ENCODE results near the gene OR1J2.
"Not testable (repeated sequence)": the region's sequence is repeated elsewhere in the genome, so short reads cannot be mapped to it uniquely, and the experiment has no call there.

Gene OR1J2, protein sequence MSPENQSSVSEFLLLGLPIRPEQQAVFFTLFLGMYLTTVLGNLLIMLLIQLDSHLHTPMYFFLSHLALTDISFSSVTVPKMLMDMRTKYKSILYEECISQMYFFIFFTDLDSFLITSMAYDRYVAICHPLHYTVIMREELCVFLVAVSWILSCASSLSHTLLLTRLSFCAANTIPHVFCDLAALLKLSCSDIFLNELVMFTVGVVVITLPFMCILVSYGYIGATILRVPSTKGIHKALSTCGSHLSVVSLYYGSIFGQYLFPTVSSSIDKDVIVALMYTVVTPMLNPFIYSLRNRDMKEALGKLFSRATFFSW
- total RNA-seq: 0 reads per million in 2 experiments

DNA sequence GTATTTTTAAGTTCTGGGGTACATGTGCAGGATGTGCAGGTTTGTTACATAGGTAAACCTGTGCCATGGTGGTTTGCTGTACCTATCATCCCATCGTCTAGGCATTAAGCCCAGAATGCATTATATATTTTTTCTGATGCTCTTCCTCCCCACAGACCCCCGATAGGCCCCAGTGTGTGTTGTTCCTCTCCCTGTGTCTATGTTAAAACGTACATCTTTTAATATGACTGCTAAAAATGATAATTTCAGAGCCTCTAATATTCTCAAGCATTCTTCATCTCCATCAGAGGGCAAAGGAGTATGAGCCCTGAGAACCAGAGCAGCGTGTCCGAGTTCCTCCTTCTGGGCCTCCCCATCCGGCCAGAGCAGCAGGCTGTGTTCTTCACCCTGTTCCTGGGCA lies at the start of gene OR1J2:
OR1J2 (plus strand) TSS at position 301 of the 400 bp plus-strand sequence; CDS start at position 301, 0 bp downstream.
- no peak for DNase-seq (ENCODE audit: low read depth)

DNA sequence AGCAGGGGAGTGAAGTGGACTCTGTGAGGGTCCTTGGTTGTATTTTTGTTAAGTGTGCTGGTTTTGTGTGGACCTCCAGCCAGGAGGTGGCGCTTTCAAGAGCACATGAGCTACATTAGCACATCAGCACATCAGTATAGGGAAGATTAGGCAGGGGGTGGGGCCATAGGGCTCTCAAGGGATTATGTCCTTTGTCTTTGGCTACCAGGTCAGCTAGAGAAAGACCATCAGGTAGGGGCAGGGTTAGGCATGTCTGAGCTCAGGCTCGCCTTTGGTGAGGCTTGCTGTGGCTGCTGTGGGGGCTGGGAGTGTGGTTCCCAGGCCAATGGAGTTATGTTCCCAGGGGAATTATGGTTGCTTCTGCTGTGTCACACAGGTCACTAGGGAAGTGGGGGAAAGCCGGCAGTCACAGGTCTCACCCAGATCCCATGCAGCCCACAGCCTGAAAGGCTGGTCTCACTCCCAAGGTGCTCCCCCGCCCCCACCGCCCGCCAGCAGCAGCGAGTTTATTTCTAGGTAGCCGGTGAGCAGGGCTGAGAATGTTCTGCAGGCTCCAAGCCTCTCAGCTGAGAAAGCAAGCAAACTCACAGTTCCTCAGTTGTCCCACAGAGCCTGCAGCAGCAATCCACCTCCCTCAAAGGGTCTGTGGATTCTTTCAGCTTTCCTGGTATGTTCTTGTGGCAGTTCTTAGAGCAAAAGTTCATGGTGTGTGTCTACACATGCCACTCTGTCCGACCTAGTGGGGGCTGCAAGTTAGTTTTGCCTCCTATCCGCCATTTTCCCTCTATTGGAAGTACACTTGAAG lies 46.6 kb upstream of the OR1J2 start:
- DNase-seq (ENCODE audit: low read depth): no peak

DNA sequence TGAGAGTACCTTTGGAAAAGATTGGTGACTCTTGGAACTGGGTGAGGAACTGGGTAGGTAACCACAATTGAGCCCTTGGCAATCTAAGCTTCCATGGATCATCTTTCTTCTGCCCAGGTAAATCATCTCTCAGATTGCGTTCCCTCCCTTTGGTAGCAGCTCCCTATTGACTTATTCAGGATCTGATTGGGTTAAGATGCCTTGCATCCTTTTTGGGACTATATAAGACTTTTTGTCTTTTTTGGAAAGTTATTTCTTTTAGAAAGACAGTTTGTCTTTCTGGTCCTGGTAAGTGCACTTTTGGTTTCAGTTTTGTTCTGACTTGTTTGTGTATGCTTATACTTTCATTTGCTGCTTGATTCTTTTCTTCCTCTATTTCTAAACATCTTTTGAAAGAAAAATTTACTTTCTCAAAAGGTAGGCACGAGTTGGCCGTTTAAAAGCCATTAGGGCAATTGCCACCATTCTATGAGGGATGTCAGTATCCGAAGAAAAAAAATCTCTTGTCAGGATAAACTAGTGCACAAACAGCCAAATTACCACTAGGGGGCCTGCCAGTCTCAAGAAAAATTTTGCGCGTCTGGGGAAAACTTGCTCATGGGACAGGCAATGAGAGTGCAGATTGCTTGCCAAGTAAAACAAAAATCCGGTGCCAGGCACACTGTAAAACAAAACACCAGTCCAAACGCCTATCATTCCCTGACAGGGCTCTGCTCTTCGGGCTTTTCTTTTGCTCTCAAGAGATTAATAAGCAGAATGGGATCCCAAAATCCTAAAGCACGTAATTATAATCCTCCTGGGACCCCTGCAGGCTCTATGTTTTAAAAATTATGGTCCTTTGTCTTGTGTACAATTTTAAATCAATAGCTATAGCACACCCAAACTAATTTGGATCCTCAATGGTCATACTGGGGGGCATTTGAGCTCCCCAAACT lies 45.7 kb upstream of the OR1J2 start:
- DNase-seq (ENCODE audit: low read depth): peak; percentile 38

DNA sequence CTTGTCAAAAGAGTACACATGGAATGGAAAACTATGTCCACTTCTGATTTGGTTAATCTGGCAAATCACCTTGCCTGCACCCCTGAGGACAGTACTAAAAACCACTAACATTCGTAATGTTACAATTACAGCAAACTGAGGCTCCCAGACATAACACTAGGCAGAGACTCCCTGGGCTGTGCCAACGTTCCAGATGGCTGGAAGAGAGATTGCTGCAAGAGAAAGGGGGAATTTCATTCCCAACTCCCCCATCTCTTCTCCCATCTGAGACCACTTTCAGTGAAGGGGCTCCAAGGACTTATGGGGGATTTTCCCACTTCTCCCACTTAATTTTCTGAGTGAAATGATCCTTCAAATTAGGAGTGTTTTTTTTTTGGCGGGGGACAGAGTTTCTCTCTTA lies 44.1 kb upstream of the OR1J2 start:
- DNase-seq (ENCODE audit: low read depth): no peak

DNA sequence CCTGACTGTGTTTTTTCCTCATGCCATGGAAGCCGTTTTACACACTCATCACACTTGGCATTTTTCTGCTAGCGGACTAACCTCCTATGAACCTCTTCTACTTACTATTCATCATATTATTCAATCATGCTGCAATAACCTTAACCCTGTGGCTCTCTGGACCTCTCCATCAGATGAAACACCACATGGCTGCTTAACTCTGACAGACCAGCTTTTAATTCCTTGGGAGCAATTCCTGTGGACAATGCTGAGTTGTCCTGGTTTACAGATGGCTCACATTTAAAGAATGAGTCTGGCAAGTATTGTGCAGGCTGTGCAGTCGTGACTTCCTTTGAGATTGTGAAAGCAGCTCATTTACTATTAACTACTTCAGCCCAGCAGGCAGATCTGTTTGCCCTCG lies 41.9 kb upstream of the OR1J2 start:
- DNase-seq (ENCODE audit: low read depth): no peak

DNA sequence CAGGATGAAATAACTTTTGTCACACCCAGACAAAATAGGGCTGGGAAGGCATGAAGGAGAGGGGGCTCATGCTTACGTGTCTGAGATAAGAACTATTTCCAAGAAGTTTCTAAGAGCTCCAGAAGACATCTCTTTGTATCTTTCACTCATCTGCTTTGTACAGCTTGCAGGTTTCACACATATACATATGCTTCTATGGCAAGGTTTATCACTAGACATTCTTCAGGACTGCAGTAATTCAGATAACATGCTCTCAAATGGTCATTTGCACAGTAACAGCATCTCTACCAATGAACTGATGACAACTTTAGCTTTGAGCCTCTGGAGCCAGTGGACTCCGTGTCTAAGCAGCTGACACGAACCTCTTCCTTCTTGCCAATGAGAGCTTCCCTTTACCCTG lies 36.0 kb upstream of the OR1J2 start:
- no peak for DNase-seq (ENCODE audit: low read depth)

DNA sequence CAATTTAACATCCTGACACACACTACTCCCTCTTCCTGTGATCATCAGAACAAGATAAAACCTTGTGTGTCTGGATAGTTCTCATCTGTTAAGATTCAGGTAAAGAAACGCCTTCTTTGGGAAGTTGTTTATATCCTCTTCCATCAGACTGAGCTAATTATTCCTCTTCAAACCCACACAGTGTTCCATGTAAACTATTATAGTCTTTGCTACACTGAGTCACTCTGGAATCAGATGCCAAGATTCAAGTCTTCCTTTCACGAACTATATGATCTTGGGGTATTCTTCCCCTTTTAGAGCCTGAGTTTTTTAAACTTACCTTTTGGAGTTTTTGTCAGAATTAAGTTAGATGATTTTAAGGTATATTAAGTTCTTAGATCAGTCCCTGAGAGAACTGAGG lies 34.9 kb upstream of the OR1J2 start:
- no peak for DNase-seq (ENCODE audit: low read depth)

DNA sequence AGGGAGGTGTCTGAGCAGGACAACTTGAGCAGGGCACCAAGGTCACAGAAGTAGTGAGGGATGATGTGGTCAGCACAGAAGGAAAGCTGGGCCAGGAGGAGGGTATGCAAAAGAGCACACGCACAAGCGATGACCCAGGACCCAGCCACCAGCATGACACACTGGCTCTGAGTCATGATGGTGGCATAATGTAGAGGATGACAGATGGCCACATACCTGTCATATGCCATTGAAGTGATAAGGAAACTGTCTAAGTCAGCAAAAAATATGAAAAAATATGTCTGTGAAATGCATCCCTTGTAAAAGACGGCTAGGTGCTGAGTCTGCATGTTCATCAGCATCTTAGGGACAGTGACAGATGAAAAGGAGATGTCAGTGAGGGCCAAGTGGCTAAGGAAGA lies 33.3 kb upstream of the OR1J2 start:
- no peak for DNase-seq (ENCODE audit: low read depth)

DNA sequence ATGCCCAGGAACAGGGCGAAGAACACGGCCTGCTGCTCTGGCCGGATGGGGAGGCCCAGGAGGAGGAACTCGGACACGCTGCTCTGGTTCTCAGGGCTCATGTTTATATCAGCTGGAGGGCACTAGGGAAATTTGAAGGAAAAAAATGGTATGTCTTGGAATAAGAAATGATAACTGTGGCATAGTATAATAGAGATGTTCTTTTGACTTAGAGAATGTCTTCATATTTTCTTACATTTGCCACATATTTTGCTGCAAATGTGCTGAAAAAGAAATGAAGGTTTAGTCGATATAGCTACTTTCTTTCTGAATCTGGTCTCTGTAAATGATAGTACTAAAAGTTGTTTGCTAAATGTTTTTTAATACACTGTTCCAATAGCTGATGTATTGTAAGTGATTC lies 32.8 kb upstream of the OR1J2 start, which contains the start of gene OR1J1:
OR1J1 (minus strand) TSS at position 101 of the 400 bp plus-strand sequence; CDS start at position 101, 0 bp downstream.
- DNase-seq (ENCODE audit: low read depth): no peak

DNA sequence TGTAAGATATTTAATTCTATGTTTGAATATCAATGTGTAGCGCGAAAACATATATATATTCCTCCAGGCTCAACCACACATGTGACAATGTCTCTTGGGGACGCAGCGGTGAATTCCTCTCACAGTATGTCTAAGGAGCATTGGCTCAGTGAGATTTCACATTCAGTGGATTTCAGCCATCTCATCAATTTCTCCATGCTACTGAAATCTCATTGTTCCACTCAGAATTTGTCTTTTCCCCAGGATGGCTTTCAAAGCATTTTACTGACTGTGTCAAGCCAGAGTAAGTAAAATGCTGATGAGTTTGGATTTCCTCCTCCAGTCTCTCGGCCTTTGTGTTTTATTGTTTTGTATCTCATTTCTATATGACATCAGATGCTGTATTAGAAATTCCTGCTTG lies 31.5 kb upstream of the OR1J2 start:
- DNase-seq (ENCODE audit: low read depth): no peak

DNA sequence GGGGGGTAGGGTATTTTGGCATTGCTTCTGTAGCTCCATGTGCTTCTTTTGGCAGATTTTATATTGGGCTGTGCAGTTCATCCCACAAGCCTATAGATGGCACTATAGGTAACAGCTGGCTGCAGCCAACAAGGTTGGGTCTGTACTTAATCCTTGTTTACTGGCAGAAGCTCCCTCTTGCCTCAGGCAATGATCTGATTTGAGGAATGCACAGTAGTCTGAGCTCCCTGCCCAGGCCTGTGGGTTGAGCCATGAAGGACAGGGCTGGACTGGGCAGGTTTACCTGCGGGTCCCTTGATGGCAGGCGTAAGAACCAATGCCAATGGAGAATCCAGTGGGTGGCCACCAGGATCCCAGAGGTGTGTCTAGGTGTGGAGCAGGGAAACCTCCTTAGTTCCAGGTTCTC lies 11.7 kb upstream of the OR1J2 start:
- no peak for DNase-seq (ENCODE audit: low read depth)

DNA sequence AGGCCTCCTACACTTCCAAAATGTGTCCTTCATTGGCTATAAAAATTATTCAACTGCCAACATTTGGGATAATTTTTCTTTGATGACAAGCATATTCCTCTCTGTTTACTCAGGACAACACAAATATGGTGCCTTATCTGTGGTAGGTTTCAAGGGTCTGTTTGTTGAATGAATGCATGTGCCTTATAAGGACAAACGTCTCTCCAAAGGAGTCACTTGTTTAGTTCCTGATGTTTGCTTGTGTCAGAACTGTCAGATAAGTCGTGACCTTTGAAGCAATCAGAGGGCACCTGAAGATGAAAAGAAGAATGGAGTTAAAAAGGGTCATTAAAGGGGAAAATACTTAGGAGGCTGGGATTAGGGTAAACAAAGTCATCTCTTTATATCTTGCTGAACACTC lies 3.6 kb upstream of the OR1J2 start:
- DNase-seq (ENCODE audit: low read depth): no peak

DNA sequence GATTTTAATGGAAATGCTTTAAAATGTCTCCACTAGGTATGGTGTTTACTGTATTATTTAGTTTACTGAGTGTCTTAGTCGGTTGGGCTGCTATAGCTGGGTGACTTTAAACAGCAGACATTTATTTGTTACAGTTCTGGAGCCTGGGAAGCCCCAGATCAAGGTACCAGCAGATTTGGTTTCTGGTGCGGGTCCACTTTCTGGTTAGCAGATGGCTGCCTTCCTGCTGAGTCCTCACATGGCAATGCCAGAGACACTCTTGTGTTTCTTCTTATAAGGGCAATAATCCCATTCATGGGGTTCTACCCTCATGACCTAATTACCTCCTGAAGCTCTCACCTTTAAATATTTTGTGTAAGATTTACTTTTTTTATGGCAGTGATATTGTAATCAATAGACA lies 7.6 kb downstream of the OR1J2 start:
- no peak for DNase-seq (ENCODE audit: low read depth)

DNA sequence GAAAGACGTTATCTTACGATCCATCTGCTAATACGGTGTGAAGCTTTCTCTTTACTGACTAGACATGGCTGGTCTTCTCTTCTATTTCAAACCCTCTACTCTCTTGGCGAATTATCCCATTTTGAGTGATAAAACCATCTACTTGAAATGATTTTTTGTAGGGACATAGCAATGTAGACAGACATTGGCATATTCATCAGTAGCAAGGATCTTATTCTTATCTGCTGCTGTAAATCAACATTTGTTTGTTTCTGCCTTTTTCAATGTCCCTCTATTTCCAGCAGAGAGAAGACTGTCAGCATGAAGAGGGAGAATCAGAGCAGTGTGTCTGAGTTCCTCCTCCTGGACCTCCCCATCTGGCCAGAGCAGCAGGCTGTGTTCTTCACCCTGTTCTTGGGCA lies 8.2 kb downstream of the OR1J2 start, which contains the start of gene OR1J4:
OR1J4 (plus strand) TSS at position 301 of the 400 bp plus-strand sequence; CDS start at position 301, 0 bp downstream.
- DNase-seq (ENCODE audit: low read depth): no peak

DNA sequence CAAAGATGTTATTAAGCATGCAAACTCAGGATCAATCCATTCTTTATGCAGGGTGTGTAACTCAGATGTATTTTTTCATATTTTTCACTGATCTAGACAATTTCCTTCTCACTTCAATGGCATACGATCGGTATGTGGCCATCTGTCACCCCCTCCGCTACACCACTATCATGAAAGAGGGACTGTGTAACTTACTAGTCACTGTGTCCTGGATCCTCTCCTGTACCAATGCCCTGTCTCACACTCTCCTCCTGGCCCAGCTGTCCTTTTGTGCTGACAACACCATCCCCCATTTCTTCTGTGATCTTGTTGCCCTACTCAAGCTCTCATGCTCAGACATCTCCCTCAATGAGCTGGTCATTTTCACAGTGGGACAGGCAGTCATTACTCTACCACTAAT lies 8.8 kb downstream of the OR1J2 start:
- no peak for DNase-seq (ENCODE audit: low read depth)

DNA sequence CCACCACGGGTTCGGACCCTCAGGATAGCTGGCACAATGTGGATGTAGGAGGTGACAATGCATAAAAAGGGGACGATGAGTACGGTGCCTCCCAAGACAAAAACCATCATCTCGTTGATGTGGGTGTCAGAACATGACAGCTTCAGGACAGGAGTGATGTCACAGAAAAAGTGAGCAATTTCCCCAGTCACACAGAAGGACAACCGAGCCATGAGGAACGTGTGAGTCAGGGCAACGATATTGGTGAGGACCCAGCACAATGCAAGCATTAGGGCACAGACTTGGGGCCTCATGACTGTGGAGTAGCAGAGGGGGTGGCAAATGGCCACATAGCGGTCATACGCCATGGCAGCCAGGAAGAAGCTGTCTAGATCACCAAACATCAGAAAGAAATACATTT lies 16.0 kb downstream of the OR1J2 start:
- DNase-seq (ENCODE audit: low read depth): no peak

DNA sequence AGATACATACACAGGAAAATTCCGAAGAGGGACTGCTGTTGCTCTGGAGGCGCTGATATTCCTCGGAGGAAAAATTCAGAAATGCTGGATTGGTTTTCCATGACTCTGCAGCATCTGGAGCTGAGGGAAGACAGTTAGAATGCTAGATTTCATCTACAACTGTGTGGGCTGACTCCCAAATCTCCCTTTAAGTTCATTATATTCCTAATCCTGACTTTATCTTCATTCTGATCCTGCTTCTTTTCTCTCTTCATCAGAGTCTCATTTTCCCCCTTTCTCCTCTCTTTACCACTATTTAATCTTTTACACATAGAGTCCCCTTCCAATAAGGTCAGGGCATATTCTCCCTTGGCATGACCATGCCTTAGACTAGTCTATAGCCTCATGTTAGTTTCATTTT lies 16.6 kb downstream of the OR1J2 start, which contains the start of gene OR1N1:
OR1N1 (minus strand) TSS at position 101 of the 400 bp plus-strand sequence; CDS start at position 101, 0 bp downstream.
- DNase-seq (ENCODE audit: low read depth): no peak

DNA sequence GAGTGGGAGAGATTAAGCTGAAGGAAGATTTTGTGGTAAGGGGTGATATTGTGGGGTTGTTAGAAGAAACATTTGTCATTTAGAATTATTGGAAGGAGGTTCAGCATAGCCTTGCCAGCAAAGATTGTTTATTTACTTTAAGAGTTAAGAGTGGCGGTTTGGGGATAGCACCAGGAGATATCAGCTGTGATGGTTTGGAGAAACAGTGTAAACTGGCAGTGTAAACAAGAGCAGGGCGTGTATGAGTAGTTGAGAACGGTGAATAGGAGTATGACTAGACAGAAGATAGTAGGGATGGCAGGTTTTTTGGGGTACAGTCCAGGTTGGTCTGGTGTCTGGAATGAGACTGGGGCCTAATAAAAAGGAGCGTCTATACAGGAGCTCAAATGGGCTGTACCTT lies 20.6 kb downstream of the OR1J2 start:
- DNase-seq (ENCODE audit: low read depth): not testable (repeated sequence)

DNA sequence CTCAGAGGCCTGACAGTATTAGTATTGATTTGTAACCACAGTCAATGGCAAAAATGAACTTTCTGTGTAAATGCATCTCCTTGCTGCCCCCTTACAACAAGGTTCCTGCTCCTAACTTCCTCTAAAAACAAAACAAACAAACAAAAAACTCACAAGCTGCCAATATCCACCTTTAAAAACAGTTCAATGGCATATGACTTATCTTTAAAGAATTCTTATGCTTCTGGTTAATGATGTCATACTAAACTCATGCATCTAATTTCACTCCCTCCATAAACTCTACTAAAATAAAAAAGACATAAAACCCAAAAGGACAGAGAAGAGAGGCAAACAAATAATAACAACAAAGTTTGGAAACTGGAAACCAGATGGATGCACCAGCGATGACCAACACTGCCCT lies 25.5 kb downstream of the OR1J2 start:
- no peak for DNase-seq (ENCODE audit: low read depth)

DNA sequence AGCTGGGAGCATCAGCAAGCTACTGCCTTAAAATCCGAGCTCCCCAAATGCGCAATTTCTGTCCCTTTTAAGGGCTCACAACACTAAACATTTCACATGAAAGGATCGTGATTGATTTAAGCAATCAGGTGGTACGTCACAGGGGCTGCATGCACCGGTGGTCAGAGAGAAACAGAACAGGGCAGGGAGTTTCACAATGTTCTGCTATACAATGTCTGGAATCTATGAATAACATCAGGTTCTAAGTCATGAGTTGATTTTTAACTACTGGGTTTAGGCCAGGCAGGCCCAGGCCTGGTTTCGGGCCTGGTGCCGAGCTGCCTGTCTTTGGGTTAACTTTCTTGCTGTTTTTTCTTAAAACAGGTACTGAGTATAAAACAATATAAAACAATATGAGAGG lies 26.5 kb downstream of the OR1J2 start:
- not testable (repeated sequence) for DNase-seq (ENCODE audit: low read depth)

DNA sequence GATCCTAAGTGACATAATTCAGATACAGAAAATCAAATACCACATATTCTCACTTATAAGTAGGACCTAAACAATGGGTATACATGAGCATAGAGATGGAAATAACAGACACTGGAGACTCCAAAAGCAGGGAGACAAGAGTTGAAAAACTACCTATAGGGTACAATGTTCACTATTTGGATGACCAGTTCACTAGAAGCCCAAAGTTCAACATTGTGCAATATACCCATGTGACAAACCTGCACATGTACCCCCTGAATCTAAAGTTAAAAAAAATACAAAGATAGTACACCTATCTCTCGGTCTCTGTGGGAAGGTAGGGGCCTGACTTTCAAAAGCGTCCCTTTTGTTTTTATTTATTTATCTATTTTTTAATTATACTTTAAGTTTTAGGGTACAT lies 28.2 kb downstream of the OR1J2 start:
- no peak for DNase-seq (ENCODE audit: low read depth)

DNA sequence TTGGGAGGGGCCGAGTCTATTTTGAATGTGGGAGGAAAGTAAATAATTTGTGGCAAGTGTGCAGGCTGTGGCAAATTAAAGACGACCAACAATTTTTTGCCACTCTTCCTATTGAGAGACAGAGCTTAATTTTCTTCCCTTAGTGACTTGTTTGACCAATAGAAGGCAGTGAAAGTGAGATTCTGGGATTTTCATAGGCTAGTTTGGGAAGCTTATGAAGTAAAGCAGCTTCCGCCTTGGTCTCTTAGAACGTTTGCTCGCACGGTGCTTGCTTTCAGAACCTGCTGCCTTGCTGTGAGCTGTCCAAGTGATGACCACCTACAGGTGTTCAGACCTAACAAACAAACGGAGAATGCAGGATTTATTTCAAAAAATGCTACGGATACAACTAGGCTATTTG lies 35.6 kb downstream of the OR1J2 start:
- no peak for DNase-seq (ENCODE audit: low read depth)

Measured in T follicular helper cell (primary cell).